HL-60/S4 treated with retinoic acid at 250 ng/mL for 4 days and 3 days (cell line): ENCODE measurements around the gene NNT.
"Not testable (repeated sequence)": the region's sequence is repeated elsewhere in the genome, so short reads cannot be mapped to it uniquely, and the experiment has no call there.

Source experiments
- in situ Hi-C: fragments of 300-500 bp; cut with MboI; formaldehyde crosslinking; loops from 2 replicates; pipeline ENCODE4 v1.7.0; 2022; ENCODE audit warnings: low sequenced_read_pairs

The NNT gene

DNA sequence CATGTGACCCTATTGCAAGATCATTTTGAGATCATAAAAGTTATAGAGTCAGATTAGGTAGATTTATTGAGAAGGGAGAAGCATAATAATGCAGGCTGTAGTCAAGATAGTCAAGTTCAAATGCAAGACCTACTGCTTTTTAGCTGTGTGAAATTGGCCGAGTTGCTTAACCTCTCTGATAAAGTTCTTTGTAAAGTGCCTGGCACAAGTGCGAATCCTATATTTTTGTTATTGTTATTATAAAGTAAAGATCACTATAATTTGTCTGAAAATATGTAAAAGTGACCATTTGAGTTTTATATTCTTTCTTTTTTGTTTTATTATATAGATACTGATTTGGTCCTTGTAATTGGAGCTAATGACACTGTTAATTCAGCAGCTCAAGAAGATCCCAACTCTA lies 99.3 kb downstream of the NNT start:
- in situ Hi-C loops = no loop called here

DNA sequence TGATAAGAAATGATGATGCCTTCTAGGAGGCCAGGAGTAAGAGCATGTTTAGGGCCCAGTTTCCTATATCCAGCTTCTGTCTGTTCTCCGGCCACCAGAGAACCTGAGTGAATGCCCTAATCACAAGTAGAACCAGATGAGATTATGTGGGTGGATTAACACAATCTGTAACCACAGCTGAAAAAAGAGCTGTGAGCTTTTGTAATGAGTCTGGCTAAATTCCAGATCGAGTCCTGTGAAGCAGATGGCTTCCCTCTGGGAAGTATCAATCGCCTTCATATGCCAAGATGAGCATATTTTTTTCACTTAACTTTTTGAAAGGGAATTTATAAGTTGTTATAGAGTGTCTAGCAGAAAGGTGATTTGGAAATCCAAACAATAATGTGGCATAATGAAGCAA lies 99.8 kb downstream of the NNT start:
- in situ Hi-C loops = no loop called here

DNA sequence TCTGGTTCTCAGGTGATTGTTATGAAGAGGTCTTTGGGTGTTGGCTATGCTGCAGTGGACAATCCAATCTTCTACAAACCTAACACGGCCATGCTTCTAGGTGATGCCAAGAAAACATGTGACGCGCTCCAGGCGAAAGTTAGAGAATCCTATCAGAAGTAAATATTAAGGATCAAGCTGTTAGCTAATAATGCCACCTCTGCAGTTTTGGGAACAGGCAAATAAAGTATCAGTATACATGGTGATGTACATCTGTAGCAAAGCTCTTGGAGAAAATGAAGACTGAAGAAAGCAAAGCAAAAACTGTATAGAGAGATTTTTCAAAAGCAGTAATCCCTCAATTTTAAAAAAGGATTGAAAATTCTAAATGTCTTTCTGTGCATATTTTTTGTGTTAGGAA lies 101.3 kb downstream of the NNT start:
- in situ Hi-C loops = no loop called here

DNA sequence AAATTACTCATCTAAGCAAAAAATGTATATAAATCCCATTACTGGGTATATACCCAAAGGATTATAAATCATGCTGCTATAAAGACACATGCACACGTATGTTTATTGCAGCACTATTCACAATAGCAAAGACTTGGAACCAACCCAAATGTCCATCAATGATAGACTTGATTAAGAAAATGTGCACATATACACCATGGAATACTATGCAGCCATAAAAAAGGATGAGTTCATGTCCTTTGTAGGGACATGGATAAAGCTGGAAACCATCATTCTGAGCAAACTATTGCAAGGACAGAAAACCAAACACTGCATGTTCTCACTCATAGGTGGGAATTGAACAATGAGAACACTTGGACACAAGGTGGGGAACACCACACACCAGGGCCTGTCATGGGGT lies 103.6 kb downstream of the NNT start:
- in situ Hi-C loops = not testable (repeated sequence)

DNA sequence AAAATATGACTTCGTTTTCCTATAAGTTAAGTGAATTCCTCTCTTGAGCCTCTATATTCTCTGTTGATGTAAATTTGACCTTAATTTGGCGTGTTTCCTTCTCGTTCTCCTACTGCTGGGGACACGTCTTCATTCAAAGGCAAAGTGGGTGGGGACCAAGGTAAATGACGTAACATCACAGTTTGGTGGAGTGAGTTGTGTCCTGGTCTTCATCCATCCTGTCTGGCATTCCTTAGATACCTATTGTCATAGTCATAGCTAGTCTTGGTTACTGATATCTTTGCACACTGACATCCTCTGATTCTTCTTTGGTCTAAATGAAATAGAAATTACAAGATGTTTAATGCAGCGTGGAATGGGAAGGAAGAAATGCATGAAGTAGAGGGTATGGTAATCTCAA lies 108.5 kb downstream of the NNT start:
- in situ Hi-C loops = no loop called here

DNA sequence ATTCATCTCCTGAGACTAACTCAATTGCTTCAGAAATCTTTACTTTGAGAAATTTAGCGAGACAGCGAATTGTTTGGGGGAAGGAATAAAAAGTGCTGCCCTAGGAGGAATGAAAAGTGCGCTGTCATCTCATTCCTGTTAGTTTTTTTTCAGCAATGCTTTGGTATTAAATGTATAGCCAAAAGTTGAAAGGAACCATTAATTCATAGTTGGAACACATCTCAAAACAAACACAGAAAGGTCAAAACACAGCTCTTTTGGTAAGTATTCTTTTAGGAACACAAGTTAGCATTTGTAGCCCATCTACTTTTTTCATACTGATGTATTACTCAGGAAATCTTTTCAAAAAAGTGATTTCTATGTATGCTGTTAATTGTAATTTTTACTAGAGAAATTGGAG lies 109.1 kb downstream of the NNT start:
- in situ Hi-C loops = no loop called here

DNA sequence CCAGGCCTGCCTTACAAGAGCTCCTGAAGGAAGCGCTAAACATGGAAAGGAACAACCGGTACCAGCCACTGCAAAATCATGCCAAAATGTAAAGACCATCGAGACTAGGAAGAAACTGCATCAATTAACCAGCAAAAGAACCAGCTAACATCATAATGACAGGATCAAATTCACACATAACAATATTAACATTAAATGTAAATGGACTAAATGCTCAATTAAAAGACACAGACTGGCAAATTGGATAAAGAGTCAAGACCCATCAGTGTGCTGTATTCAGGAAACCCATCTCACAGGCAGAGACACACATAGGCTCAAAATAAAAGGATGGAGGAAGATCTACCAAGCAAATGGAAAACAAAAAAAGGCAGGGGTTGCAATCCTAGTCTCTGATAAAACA lies 116.8 kb downstream of the NNT start:
- in situ Hi-C loops = not testable (repeated sequence)

DNA sequence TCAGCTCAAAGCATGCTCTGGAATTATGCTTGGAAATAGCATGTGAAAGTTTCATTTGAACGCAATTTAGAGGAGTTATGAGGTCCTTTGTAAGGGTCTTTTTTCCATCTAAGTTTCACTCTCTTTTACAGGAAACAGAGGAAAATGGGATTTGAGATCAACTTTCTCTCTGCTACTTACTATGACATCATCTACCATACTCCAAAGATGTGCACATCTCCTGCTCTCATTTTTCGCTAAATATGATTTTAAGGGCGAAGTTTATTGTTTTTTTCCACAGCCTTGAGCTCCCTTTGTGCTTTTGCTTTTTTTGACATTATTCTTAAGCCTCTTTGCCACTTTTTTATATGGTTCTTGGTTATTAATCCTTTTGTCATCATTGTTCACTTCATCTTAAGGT lies 125.6 kb downstream of the NNT start:
- in situ Hi-C loops = no loop called here

DNA sequence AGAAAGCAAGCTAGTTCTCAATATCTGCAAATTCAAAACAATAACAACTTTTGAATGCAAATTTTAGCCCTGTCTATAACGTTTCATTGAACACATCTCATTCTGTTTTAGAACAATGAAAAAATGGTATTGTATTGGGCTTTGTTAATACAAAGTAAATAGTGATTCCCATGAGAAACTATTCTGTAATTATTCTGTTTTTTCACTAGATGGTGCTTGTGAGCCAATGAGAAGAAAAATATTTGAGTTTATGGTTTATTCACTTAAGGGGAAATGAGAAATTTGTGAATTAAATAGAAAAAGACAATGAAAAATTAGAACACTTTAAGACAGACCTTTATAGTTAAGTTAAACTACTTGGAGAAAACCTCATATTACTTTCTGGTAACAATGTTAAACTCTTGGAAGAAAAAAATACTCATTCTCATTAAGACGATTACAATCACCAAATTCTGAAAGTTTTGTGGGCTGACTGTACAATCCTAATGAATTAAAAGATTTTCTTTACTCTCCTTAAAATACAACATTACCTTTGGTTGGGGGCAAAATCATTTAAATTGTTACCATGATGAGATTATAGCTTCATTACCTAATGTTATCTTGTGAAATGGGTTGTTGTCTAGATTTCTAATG lies 127.0 kb downstream of the NNT start:
- in situ Hi-C loops = no loop called here

DNA sequence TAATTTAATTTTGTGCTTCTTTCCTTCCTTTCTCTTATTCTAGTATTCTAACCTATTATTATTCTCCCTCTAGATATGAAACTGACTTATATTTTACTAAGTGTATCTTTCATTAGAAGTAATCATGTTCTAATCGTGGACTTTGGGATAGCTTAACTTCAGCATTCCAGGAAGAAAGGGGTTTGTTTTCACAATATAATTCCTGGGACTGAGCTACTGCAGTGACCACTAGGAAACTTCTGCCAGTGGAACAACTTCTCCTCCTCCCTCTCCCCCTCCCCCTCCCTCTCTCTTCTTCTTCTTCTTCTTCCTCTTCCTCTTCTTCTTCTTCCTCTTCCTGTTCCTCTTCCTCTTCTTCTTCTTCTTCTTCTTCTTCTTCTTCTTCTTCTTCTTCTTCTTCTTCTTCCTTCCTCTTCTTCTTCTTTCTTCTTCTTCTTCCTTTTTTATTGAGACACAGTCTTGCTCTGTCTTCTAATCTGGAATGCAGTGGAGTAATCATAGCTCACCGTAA lies 127.9 kb downstream of the NNT start:
- in situ Hi-C loops = no loop called here

DNA sequence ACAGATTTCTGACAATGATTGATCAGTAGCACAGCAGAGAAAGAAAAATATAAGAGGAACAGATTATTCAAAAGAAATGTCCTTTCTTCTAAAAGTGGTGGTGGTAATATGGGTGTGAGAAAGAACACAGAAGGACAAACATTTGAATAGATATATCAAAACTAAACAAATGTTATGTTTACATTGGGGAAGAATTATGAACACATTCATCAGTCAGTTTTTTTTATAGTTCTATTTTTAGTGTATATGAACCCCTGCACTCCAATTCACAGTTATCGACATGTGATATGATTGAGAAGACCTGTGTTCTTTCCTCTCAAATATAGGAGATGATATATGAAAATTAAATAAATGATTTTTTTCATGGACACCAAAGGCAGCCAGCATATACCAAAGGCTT lies 128.6 kb downstream of the NNT start:
- in situ Hi-C loops = no loop called here

DNA sequence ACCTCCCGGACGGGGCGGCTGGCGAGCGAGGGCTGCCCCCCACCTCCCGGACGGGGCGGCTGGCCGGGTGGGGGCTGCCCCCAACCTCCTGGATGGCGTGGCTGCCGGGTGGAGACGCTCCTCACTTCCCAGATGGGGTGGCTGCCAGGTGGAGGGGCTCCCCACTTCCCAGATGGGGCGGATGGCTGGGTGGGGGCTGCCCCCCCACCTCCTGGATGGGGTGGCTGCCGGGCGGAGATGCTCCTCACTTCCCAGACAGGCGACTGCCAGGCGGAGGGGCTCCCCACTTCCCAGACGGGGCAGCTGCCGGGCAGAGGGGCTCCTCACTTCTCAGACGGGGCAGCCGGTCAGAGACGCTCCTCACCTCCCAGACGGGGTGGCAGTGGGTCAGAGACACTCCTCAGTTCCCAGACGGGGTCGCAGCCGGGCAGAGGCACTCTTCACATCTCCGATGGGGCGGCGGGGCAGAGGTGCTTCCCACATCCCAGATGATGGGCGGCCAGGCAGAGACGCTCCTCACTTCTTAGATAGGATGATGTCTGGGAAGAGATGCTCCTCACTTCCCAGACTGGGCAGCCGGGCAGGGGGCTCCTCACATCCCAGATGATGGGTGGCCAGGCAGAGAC lies 143.1 kb downstream of the NNT start:
- in situ Hi-C loops = not testable (repeated sequence)

DNA sequence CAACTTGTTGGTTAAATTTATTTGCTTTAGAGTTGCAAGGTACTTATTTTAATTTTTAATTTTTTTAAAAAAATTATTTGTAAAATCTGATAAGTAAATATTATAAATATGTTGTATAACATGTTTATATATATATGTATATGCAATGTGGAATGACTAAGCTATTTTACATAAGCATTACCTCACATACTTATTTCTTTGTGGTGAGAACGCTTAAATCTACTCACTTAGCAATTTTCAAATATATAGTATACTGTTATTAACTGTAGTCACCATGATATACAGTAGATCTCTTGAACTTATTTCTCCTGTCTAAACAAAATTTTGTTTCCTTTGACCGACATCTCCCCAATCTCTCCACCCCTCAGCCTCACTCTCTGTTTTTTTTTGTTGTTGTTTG lies 147.8 kb downstream of the NNT start:
- in situ Hi-C loops = no loop called here

DNA sequence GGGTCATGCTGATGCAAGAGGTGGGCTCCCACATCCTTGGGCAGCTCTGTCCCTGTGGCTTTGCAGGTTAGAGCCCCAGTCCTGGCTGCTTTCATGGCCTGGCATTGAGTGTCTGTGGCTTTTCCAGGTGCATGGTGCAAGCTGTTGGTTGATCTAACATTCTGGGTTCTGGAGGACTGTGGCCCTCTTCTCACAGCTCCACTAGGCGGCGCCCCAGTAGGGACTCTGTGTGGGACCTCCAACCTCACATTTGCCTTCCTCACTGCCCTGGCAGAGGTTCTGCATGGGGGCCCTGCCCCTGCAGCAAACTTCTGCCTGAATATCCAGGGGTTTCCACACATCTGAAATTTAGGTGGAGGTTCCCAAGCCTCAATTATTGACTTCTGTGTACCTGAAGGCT lies 150.1 kb downstream of the NNT start:
- in situ Hi-C loops = no loop called here
